ENCODE results near the gene BCAS4. TPM values are rescaled to one million over a fixed set of nuclear protein-coding genes. Genes with fewer than 3 reads are reported as not detected.
A peak's percentile ranks its signal among the peaks of the same experiment; 100 is the strongest.
"Not testable (repeated sequence)": the region's sequence is repeated elsewhere in the genome, so short reads cannot be mapped to it uniquely, and the experiment has no call there.

Gene BCAS4
- total and polyA plus RNA-seq, 5 experiments from 2014 or later = 33.5 to 89.9 (median 51.5) TPM

- POLR2A ChIA-PET = interaction anchor here (0.5 to 1.3 kb wide), 3 partner anchors 85 to 89 kb away, joined by 3 read pairs; partner anchors contain the start of gene BCAS4
- Mint-ChIP-seq H3K4me1 (peaks cover 0 to 4% (median 1%) of the 10 kb centered on the region in 4 donors), H3K4me3 (peak overlapping the region in 1 of 10 donors; percentile 24), H3K36me3 (peaks cover 0 to 53% (median 14%) of the 10 kb centered on the region in 3 donors), H3K27ac (peak overlapping the region in 2 of 10 donors; percentile 40 to 71), H3K9me3 (peaks cover 0 to 4% (median 0%) of the 10 kb centered on the region in 9 donors), H3K27me3 (no peaks in the 10 kb centered on the region)
- DNase-seq = no peak
- ATAC-seq = no peak
Observed at GRCh38 chr20:50879649-50880550, 85.0 kb downstream of the BCAS4 start.

- not testable (repeated sequence) for H3K4me3 Mint-ChIP-seq, H3K4me1 Mint-ChIP-seq, H3K9me3 Mint-ChIP-seq, ATAC-seq, DNase-seq, H3K27me3 Mint-ChIP-seq
- Mint-ChIP-seq H3K36me3 (peaks cover 0 to 42% (median 14%) of the 10 kb centered on the region in 3 donors), H3K27ac (peak overlapping the region in 2 of 10 donors; percentile 40 to 73)
- POLR2A ChIA-PET = interaction anchor here (0.7 to 1.4 kb wide), 2 partner anchors 38 to 54 kb away, joined by 3 to 4 read pairs; no protein-coding TSS in a partner anchor
Observed at GRCh38 chr20:50881759-50882424, 87.0 kb downstream of the BCAS4 start.

DNA sequence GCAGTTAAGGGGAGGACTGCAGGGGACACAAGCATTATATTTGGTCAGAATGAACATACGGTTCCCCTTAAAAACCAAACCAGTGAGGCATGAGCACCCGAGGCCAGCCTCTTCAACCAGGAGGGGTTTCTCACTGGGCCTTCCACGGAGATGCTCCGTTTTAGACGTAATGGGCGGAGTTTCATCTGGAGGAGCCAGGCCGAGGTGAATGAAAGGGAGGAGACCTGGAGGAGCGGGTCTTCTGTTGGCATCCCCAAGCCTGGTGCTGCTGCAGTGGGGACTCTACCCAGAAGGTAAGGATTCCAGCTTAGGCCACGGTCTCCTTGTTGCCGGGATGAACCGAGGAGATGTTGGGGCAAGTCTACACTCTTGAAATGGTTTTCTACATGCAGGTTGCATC is 89.0 kb downstream of the BCAS4 start:
- Mint-ChIP-seq H3K4me3 (peak overlapping the region in 1 of 10 donors; percentile 7), H3K36me3 (peaks cover 0 to 40% (median 12%) of the 10 kb centered on the region in 3 donors), H3K4me1 (peaks cover 0 to 3% (median under 1%) of the 10 kb centered on the region in 4 donors), H3K27ac (peak overlapping the region in 4 of 10 donors; percentile 15 to 68 (median 24)), H3K27me3 (no peaks in the 10 kb centered on the region), H3K9me3 (peaks cover 0 to 4% (median 0%) of the 10 kb centered on the region in 9 donors)
- DNase-seq (no peak), ATAC-seq (no peak)
- POLR2A ChIA-PET = no interaction called here

DNA sequence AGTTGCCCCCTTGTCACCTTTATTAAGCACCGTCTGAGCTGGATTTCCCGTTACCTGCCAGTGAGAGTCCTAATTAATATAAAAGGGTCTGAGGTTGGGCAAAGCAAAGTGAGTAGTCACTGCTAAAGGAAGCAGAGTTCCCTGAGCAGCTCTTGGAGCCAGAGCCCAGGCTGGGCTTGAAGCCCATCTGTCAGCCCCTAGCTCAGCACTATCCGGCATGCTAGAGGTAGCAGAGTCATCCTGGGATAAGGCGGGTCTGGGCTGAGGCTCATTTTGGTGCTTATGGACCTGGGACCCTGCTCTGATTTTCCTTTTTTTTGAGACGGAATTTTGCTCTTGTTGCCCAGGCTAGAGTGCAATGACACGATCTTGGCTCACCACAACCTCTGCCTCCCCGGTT is 90.2 kb downstream of the BCAS4 start:
- no peak for DNase-seq
- peak overlapping the region in 4 of 10 donors; percentile 19 to 70 (median 31) for H3K27ac Mint-ChIP-seq
- peak in 1 of 2 donors; percentile 26 for ATAC-seq
- H3K9me3 Mint-ChIP-seq = peaks cover 0 to 4% (median 0%) of the 10 kb centered on the region in 9 donors
- no peak overlapping the region for H3K4me3 Mint-ChIP-seq
- no peaks in the 10 kb centered on the region for H3K27me3 Mint-ChIP-seq
- H3K4me1 Mint-ChIP-seq = peaks cover 0 to 2% (median 0%) of the 10 kb centered on the region in 4 donors
- POLR2A ChIA-PET = no interaction called here
- H3K36me3 Mint-ChIP-seq = peaks cover 0 to 42% (median 13%) of the 10 kb centered on the region in 3 donors

DNA sequence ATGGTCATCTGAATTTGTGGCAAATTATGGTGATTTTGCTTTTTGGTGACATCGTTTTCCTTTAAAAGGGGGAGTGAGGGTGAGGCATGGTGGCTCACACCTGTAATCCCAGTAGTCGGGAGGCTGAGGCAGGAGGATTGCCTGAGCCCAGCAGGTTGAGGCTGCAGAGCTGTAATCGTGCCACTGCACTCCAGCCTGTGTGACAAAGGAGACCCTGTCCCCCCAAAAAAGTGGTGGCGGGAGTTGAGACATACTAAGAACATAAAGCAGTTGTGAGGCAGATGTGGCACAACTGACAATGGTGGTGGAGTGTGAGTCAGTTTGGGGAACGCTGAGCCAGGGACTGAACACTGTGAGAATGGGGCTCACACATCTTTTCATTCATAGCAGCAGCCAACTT is 90.9 kb downstream of the BCAS4 start:
- H3K27me3 Mint-ChIP-seq = no peaks in the 10 kb centered on the region
- POLR2A ChIA-PET = interaction anchor here (1.3 kb wide), 1 partner anchor 45 kb away, joined by 3 read pairs; the partner anchor contains the start of gene ADNP
- H3K9me3 Mint-ChIP-seq = peaks cover 0 to 4% (median 0%) of the 10 kb centered on the region in 9 donors
- H3K4me3 Mint-ChIP-seq = no peak overlapping the region
- no peak for ATAC-seq
- H3K4me1 Mint-ChIP-seq = peaks cover 0 to 4% (median under 1%) of the 10 kb centered on the region in 4 donors
- H3K36me3 Mint-ChIP-seq = peaks cover 0 to 49% (median 14%) of the 10 kb centered on the region in 3 donors
- H3K27ac Mint-ChIP-seq = peak overlapping the region in 1 of 10 donors; percentile 8
- no peak for DNase-seq

DNA sequence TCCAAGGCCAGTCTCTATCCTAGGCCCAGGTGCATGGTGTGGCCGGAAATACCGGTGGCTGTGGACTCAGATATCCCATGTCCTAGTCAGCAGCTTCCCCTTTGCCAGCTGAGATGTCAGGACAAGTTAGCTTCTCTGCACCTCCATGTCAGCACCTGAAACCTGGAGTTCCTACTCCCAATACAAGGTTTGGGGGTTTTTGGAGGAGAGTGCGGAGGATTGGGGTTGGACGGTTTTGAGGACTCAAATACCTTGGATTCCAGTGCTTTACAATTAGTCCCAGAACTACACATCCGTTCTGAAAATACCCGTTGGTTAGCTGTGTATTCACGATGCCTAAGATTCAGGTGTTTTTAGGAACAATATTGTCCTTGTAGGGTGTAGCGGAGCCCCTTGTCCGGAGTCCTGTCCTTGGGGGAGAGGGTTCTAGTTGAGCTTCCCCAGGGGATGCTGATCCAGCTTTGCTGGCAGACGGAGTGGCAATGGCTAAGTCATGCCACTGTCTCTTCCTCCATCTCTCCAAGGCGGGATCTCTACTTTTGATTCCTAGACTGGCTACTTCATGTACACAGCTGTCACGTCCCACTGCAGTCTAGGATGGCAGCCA is 91.4 kb downstream of the BCAS4 start:
- H3K4me1 Mint-ChIP-seq = peaks cover 0 to 9% (median under 1%) of the 10 kb centered on the region in 4 donors
- H3K36me3 Mint-ChIP-seq = peaks cover 0 to 54% (median 14%) of the 10 kb centered on the region in 3 donors
- POLR2A ChIA-PET = interaction anchor here (1.3 kb wide), 1 partner anchor 45 kb away, joined by 3 read pairs; the partner anchor contains the start of gene ADNP
- H3K27ac Mint-ChIP-seq = peak overlapping the region in 2 of 10 donors; percentile 29 to 38
- H3K9me3 Mint-ChIP-seq = peaks cover 0 to 4% (median 0%) of the 10 kb centered on the region in 9 donors
- no peaks in the 10 kb centered on the region for H3K27me3 Mint-ChIP-seq
- DNase-seq (no peak), ATAC-seq (no peak)
- no peak overlapping the region for H3K4me3 Mint-ChIP-seq

DNA sequence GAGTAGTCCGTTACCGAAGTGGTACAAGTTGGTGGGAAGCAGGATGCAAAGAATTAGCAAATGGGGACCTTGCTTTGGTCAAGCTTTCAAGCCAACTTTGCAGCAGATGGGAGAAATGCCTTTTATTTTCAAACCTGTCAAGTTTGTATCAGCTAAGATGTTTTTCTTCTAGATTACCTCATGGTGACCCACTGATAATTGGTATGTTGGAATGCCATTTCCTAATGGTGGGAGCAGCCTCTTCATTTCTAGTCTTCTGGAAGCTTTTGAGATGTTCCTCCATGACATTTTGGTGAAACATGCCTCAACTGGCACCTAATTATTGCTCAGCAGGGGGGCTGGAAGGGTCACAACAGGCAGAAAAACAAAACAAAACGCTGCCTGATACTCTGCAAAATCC is 92.7 kb downstream of the BCAS4 start:
- Mint-ChIP-seq H3K4me3 (no peak overlapping the region), H3K36me3 (peaks cover 0 to 58% (median 20%) of the 10 kb centered on the region in 3 donors), H3K27ac (peak overlapping the region in 2 of 10 donors; percentile 19 to 83), H3K4me1 (peaks cover 0 to 12% (median 6%) of the 10 kb centered on the region in 4 donors), H3K9me3 (peaks cover 0 to 4% (median 0%) of the 10 kb centered on the region in 9 donors), H3K27me3 (no peaks in the 10 kb centered on the region)
- DNase-seq = no peak
- POLR2A ChIA-PET = no interaction called here
- ATAC-seq = no peak

GRCh38 chr20:50891138-50891537 is 96.3 kb downstream of the BCAS4 start:
- H3K27ac Mint-ChIP-seq = peak overlapping the region in 6 of 10 donors; percentile 27 to 85 (median 78)
- H3K4me3 Mint-ChIP-seq = no peak overlapping the region
- POLR2A ChIA-PET = interaction anchor here (1.7 kb wide), 1 partner anchor 40 kb away, joined by 4 read pairs; the partner anchor contains the start of gene ADNP
- no peak for DNase-seq
- H3K27me3 Mint-ChIP-seq = no peaks in the 10 kb centered on the region
- no peaks in the 10 kb centered on the region for H3K9me3 Mint-ChIP-seq
- peaks cover 5 to 78% (median 30%) of the 10 kb centered on the region in 3 donors for H3K36me3 Mint-ChIP-seq
- H3K4me1 Mint-ChIP-seq = peaks cover 0 to 10% (median 7%) of the 10 kb centered on the region in 4 donors
- ATAC-seq = no peak

GRCh38 chr20:50892394-50892793 is 97.5 kb downstream of the BCAS4 start:
- no peaks in the 10 kb centered on the region for H3K27me3 Mint-ChIP-seq
- H3K4me1 Mint-ChIP-seq = peaks cover 0 to 15% (median 10%) of the 10 kb centered on the region in 4 donors
- H3K27ac Mint-ChIP-seq = peak overlapping the region in 7 of 10 donors; percentile 0 to 84 (median 63)
- ATAC-seq = no peak
- DNase-seq = no peak
- no peaks in the 10 kb centered on the region for H3K9me3 Mint-ChIP-seq
- POLR2A ChIA-PET = interaction anchor here (0.7 to 1.0 kb wide), 3 partner anchors 9 to 97 kb away, joined by 3 to 4 read pairs (median 3); partner anchors contain the start of gene ADNP
- H3K36me3 Mint-ChIP-seq = peaks cover 5 to 88% (median 31%) of the 10 kb centered on the region in 3 donors
- H3K4me3 Mint-ChIP-seq = no peak overlapping the region

DNA sequence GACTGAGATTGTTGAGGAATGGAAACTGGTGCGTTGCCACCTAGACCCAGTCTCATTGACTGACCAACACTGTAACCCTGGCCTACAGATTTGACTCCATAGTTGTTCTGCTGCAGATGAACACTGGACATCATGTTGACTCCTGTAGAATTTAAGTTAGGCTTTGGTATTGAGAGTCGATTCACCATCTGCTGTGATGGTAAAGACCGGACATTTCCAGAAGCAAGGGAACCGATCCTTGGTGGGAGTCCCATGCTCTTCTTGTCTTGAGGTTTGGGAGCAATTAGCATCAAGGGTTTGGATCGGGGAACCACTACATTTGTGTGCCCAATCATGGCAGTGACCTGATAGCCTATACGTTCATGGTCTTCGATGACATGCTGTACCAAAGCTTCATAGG is 98.8 kb downstream of the BCAS4 start:
- ATAC-seq (no peak), DNase-seq (no peak)
- peak overlapping the region in 3 of 10 donors; percentile 25 to 79 (median 57) for H3K27ac Mint-ChIP-seq
- no peak overlapping the region for H3K4me3 Mint-ChIP-seq
- POLR2A ChIA-PET = no interaction called here
- H3K27me3 Mint-ChIP-seq = no peaks in the 10 kb centered on the region
- H3K9me3 Mint-ChIP-seq = no peaks in the 10 kb centered on the region
- peaks cover 0 to 21% (median 12%) of the 10 kb centered on the region in 4 donors for H3K4me1 Mint-ChIP-seq
- H3K36me3 Mint-ChIP-seq = peaks cover 5 to 90% (median 31%) of the 10 kb centered on the region in 3 donors

- H3K36me3 Mint-ChIP-seq = peaks cover 5 to 87% (median 29%) of the 10 kb centered on the region in 3 donors
Observed at GRCh38 chr20:50895111-50895830, 100.4 kb downstream of the BCAS4 start.

More at GRCh38 chr20:50895111-50895830, 100.4 kb downstream of the BCAS4 start:
- Mint-ChIP-seq H3K9me3 (no peaks in the 10 kb centered on the region), H3K4me1 (peaks cover 0 to 21% (median 12%) of the 10 kb centered on the region in 4 donors), H3K4me3 (no peak overlapping the region), H3K27me3 (no peaks in the 10 kb centered on the region), H3K27ac (peak overlapping the region in 4 of 10 donors; percentile 15 to 33 (median 24))
- POLR2A ChIA-PET = interaction anchor here (1.1 to 1.2 kb wide), 2 partner anchors 11 to 36 kb away, joined by 3 read pairs; partner anchors contain the start of gene ADNP
- no peak for ATAC-seq
- DNase-seq = no peak

Data from naive thymus-derived CD8-positive, alpha-beta T cell (primary cell).